Panc1 (cell line): Measurements from ENCODE around the gene RSPH3.

Source experiments
- CTCF ChIP-seq: fragments of 450-650 bp; IDR thresholded peaks from 2 replicates; pipeline ENCODE4 v1.5.1; 2017; ENCODE audit warnings: mild to moderate bottlenecking
- POLR2AphosphoS5 ChIP-seq: IDR thresholded peaks from 2 replicates; pipeline ENCODE4 v1.6.1; 2012; ENCODE audit warnings: mild to moderate bottlenecking, low read depth, low read length, moderate library complexity
- REST ChIP-seq, 2 experiments: IDR thresholded peaks; 2 replicates each; pipeline ENCODE4 v1.6.1; 2011 to 2012; ENCODE audit warnings: low read depth in 2 of 2, control low read depth in 1 of 2, low read length in 1 of 2, mild to moderate bottlenecking in 1 of 2, moderate library complexity in 1 of 2; ENCODE audit not compliant: insufficient read depth in 1 of 2
- SIN3A ChIP-seq: IDR thresholded peaks from 2 replicates; pipeline ENCODE4 v1.6.1; 2012; ENCODE audit warnings: low read depth, mild to moderate bottlenecking, low read length, moderate library complexity, borderline replicate concordance; ENCODE audit not compliant: insufficient read depth
- TCF7L2 ChIP-seq: IDR thresholded peaks from 2 replicates; pipeline ENCODE4 v1.6.1; 2011; ENCODE audit warnings: mild to moderate bottlenecking, low read depth, low read length, inconsistent platforms

- TF ChIP-seq CTCF = no peak
- no peak for TF ChIP-seq TCF7L2
- no peak for TF ChIP-seq POLR2AphosphoS5
- no peak for TF ChIP-seq REST (IDR thresholded peaks at IDR 0.05; ENCODE audit: insufficient read depth in 1 of 2, low read depth in 2 of 2, low read length in 1 of 2)
- no peak for TF ChIP-seq SIN3A
Measured at GRCh38 chr6:159035891-159036290, 35.9 kb upstream of the RSPH3 start.
